Measurements from ENCODE around the gene PRICKLE4.

Gene PRICKLE4

GRCh38 chr6:41770381-41771057 lies 10.1 kb upstream of the PRICKLE4 start:
- TF ChIP-seq CTCF (IDR thresholded peaks at IDR 0.05; ENCODE audit: low read depth, low read length, missing control alignments): no peak
- no peak overlapping the region for H3K4me3 ChIP-seq (ENCODE audit: low read depth, low read length)
- no peak for DNase-seq (ENCODE audit: low read depth)
- in situ Hi-C loops (cut with HindIII; ENCODE audit: low sequenced_read_pairs): no loop called here

GRCh38 chr6:41771058-41771983 lies 9.3 kb upstream of the PRICKLE4 start:
- DNase-seq (ENCODE audit: low read depth): no peak
- no peak overlapping the region for H3K4me3 ChIP-seq (ENCODE audit: low read depth, low read length)
- in situ Hi-C loops (cut with HindIII; ENCODE audit: low sequenced_read_pairs): no loop called here

GRCh38 chr6:41774841-41775240 lies 5.7 kb upstream of the PRICKLE4 start:
- in situ Hi-C loops (cut with HindIII; ENCODE audit: low sequenced_read_pairs): loop anchor here (25.0 kb wide), 1 partner anchor 787 kb away; the partner anchor contains the start of gene UBR2
- no peak for DNase-seq (ENCODE audit: low read depth)
- no peak for TF ChIP-seq CTCF (IDR thresholded peaks at IDR 0.05; ENCODE audit: low read depth, low read length, missing control alignments)
- no peak overlapping the region for H3K4me3 ChIP-seq (ENCODE audit: low read depth, low read length)

More at GRCh38 chr6:41771058-41771983, 9.3 kb upstream of the PRICKLE4 start:
- TF ChIP-seq CTCF (IDR thresholded peaks at IDR 0.05; ENCODE audit: low read depth, low read length, missing control alignments): no peak

DNA sequence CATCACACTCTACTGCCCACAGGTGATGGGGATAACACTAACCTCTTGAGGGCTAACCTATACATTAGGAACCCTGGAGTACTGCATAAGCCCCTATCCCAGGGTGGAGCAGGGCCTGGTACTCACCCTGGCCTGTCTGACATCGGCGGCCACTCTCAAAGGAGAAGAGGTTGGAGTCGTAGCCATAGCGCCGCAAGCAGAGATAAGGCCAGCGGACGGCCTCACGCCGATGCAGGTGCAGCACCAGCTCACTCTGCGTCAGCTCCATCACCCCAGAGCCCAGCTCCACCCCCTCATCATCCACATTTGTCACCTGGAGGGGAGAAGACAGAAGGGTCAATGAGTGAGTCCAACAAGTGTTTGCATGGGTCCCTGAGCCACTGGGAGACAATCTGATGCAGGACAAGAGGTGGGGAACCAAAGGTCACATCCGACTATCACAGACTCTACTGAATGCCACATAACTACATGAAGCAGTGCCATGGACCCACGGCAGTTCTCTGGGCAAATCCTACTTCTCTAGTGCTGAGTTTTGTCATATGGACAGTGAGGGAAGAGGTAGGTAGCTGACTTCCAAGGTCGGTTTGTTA lies 5.2 kb upstream of the PRICKLE4 start:
- in situ Hi-C loops (cut with HindIII; ENCODE audit: low sequenced_read_pairs): loop anchor here (25.0 kb wide), 1 partner anchor 787 kb away; the partner anchor contains the start of gene UBR2
- no peak for TF ChIP-seq CTCF (IDR thresholded peaks at IDR 0.05; ENCODE audit: low read depth, low read length, missing control alignments)
- no peak overlapping the region for H3K4me3 ChIP-seq (ENCODE audit: low read depth, low read length)
- DNase-seq (ENCODE audit: low read depth): no peak

DNA sequence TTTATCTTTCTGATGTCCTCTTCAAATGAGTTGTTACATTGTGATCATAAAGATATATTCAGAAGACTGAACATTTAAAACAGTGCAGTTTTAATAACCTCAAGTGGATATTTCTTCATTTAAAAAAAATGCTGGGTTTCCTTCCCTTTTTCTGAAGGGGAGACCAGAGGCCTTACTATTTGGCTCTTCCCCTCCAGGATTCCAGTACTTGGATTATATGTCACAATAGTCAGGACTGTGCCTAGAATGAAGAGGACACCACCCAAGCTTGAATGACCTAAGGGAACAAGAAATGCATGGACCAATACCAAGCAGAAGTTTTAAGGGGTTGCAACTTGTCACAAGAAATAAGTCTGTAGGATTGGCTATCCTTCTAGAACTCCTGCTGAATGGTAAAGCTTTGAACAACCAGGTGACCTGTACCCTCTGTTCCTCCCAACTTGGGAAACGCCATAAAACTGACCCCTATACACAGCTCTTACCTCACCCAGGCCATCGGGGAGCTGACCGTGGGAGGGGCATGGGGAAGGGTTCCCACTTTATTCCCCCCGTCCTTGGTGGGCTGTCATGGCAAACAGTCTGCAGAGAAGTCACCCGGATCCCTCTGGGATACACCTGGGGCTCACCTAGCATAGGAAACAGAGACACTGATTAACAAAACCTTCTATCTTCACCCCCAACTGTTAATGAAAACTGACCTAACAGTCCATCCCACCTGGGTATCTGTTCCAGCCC lies 2.9 kb upstream of the PRICKLE4 start:
- no peak for DNase-seq (ENCODE audit: low read depth)
- no peak overlapping the region for H3K4me3 ChIP-seq (ENCODE audit: low read depth, low read length)
- no peak for TF ChIP-seq CTCF (IDR thresholded peaks at IDR 0.05; ENCODE audit: low read depth, low read length, missing control alignments)
- in situ Hi-C loops (cut with HindIII; ENCODE audit: low sequenced_read_pairs): loop anchor here (25.0 kb wide), 1 partner anchor 785 kb away; the partner anchor contains the start of gene UBR2

Data from astrocyte of the cerebellum (primary cell).